Transverse colon (tissue), 4 donors: ENCODE measurements around the gene PIEZO2. TPM values are rescaled to one million over a fixed set of nuclear protein-coding genes. Genes with fewer than 3 reads are reported as not detected.

Experiments
- DNase-seq: peaks from one replicate; pipeline ENCODE4 v3.0.0-alpha.2; 2019
- H3K27ac ChIP-seq, 4 donors: fragments of 200-600 bp; sonication (generic); 2 replicates each; pipeline ENCODE4 v1.5.1; 2016 to 2018; ENCODE audit warnings: inconsistent platforms in 4 of 4
- H3K27me3 ChIP-seq: fragments of 200-600 bp; sonication (generic); 2 replicates; pipeline ENCODE4 v1.5.1; 2017; ENCODE audit warnings: inconsistent platforms
- H3K36me3 ChIP-seq, 4 donors: fragments of 200-600 bp; sonication (generic); 2 replicates each; pipeline ENCODE4 v1.5.1; 2017 to 2019; ENCODE audit warnings: inconsistent platforms in 4 of 4
- H3K4me1 ChIP-seq, 4 donors: fragments of 200-600 bp; sonication (generic); 2 replicates each; pipeline ENCODE4 v1.5.1; 2017 to 2020; ENCODE audit warnings: inconsistent platforms in 4 of 4
- H3K4me3 ChIP-seq, 4 donors: fragments of 200-600 bp; sonication (generic); 1 replicate in 1 of 4; 2 replicates in 3 of 4; pipeline versions ENCODE4 v1.5.1 to v1.6.1; 2017 to 2019; ENCODE audit warnings: inconsistent platforms in 4 of 4
- H3K9me3 ChIP-seq, 2 donors: fragments of 200-600 bp; sonication (generic); 2 replicates each; pipeline ENCODE4 v1.5.1; 2017 to 2019; ENCODE audit warnings: inconsistent platforms in 2 of 2
- EP300 ChIP-seq: sonication (generic); formaldehyde crosslinking; IDR thresholded peaks from one replicate; pipeline ENCODE4 v1.6.1; 2017; ENCODE audit warnings: antibody characterized with exemption, low read depth
- POLR2A ChIP-seq: fragments of 450-650 bp; IDR thresholded peaks from one replicate; pipeline ENCODE4 v1.6.1; 2016; ENCODE audit warnings: antibody characterized with exemption, mild to moderate bottlenecking, moderate library complexity
- POLR2AphosphoS5 ChIP-seq, 3 donors: sonication (generic); formaldehyde crosslinking; IDR thresholded peaks; one replicate each; pipeline ENCODE4 v1.6.1; 2016; ENCODE audit warnings: antibody characterized with exemption in 3 of 3
- WGBS, 2 donors: methylation state at CpG; one replicate each; pipeline ENCODE4 v1.1.5; 2018; ENCODE audit warnings: low coverage in 1 of 2; 5-methylcytosine and 5-hydroxymethylcytosine counted together
- in situ Hi-C, 4 donors: fragments of 200-750 bp; cut with MboI; loops; one replicate each; pipeline versions ENCODE4 v1.15.0 to v1.15.1; 2017; ENCODE audit warnings: low sequenced_read_pairs in 3 of 4, low pct_ligation_motif_present in 1 of 4, low pct_unique_long_range_greater_than_20kb in 1 of 4
- intact Hi-C: fragments of 100-400 bp; cut with DNase I; formaldehyde crosslinking; loops from one replicate; pipeline ENCODE4 v1.15.1; 2023; ENCODE audit warnings: low total_unique reads
- total RNA-seq, 4 donors: library from RNA; depleted of rRNA; stranded (reverse); fragments of >200 nt; gene quantifications; one replicate each; pipeline ENCODE4 v1.1.0, GENCODE V29; 2016
- TF ChIP-seq, protein P1 (sequence below), 5 experiments: fragments of 200-600 bp in 3 of 5; fragments of 450-650 bp in 2 of 5; sonication (generic) in 3 of 5; IDR thresholded peaks; 1 replicate in 2 of 5; 2 replicates in 3 of 5; pipeline ENCODE4 v1.5.1; 2016 to 2017; ENCODE audit warnings: antibody characterized with exemption in 5 of 5, inconsistent platforms in 3 of 5, mild to moderate bottlenecking in 2 of 5, moderate library complexity in 1 of 5

PIEZO2 gene
- total RNA-seq, 4 donors from 2014 or later, result 2.9 to 7.5 (median 4.5) TPM

GRCh38 chr18:10892786-10893185 lies 256.6 kb downstream of the PIEZO2 start:
- H3K9me3 ChIP-seq, result no peaks in the 10 kb centered on the region
- 0 to 31% methylated on average over 1 of the region's 1 CpG for WGBS, 2 donors
- no peak for TF ChIP-seq EP300
- peaks cover 0 to 6% (median 0%) of the 10 kb centered on the region in 4 donors for H3K4me1 ChIP-seq
- H3K27ac ChIP-seq, result no peak overlapping the region
- no peak for DNase-seq
- H3K36me3 ChIP-seq, result no peaks in the 10 kb centered on the region
- H3K27me3 ChIP-seq, result no peaks in the 10 kb centered on the region
- in situ Hi-C loops (no loop called here), intact Hi-C loops (no loop called here)
- H3K4me3 ChIP-seq, result no peak overlapping the region

- H3K4me1 ChIP-seq, result peaks cover 0 to 6% (median 0%) of the 10 kb centered on the region in 4 donors
- no peak overlapping the region for H3K4me3 ChIP-seq
- no peaks in the 10 kb centered on the region for H3K36me3 ChIP-seq
- H3K9me3 ChIP-seq, result no peaks in the 10 kb centered on the region
- in situ Hi-C loops (no loop called here), intact Hi-C loops (no loop called here)
- 40 to 93% methylated on average over 1 of the region's 1 CpG for WGBS, 2 donors
- no peaks in the 10 kb centered on the region for H3K27me3 ChIP-seq
- DNase-seq, result no peak
- no peak overlapping the region for H3K27ac ChIP-seq
- TF ChIP-seq POLR2A (no peak), POLR2AphosphoS5 (IDR thresholded peaks at IDR 0.05) (no peak)
Measured at GRCh38 chr18:10890022-10890421, 259.3 kb downstream of the PIEZO2 start.

- no peak overlapping the region for H3K27ac ChIP-seq
- no peaks in the 10 kb centered on the region for H3K36me3 ChIP-seq
- intact Hi-C loops (no loop called here), in situ Hi-C loops (no loop called here)
- WGBS, 2 donors, result 45 to 57% methylated on average over 1 of the region's 1 CpG
- no peaks in the 10 kb centered on the region for H3K4me1 ChIP-seq
- H3K4me3 ChIP-seq, result no peak overlapping the region
- no peaks in the 10 kb centered on the region for H3K27me3 ChIP-seq
- DNase-seq, result peak; percentile 40
- H3K9me3 ChIP-seq, result no peaks in the 10 kb centered on the region
- TF ChIP-seq POLR2AphosphoS5 (IDR thresholded peaks at IDR 0.05), result no peak
- TF ChIP-seq EP300, result no peak
- TF ChIP-seq, protein P1, sequence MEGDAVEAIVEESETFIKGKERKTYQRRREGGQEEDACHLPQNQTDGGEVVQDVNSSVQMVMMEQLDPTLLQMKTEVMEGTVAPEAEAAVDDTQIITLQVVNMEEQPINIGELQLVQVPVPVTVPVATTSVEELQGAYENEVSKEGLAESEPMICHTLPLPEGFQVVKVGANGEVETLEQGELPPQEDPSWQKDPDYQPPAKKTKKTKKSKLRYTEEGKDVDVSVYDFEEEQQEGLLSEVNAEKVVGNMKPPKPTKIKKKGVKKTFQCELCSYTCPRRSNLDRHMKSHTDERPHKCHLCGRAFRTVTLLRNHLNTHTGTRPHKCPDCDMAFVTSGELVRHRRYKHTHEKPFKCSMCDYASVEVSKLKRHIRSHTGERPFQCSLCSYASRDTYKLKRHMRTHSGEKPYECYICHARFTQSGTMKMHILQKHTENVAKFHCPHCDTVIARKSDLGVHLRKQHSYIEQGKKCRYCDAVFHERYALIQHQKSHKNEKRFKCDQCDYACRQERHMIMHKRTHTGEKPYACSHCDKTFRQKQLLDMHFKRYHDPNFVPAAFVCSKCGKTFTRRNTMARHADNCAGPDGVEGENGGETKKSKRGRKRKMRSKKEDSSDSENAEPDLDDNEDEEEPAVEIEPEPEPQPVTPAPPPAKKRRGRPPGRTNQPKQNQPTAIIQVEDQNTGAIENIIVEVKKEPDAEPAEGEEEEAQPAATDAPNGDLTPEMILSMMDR (IDR thresholded peaks at IDR 0.05), result no peak
- TF ChIP-seq POLR2A, result no peak
Measured at GRCh38 chr18:10878703-10879102, 270.7 kb downstream of the PIEZO2 start.

DNA sequence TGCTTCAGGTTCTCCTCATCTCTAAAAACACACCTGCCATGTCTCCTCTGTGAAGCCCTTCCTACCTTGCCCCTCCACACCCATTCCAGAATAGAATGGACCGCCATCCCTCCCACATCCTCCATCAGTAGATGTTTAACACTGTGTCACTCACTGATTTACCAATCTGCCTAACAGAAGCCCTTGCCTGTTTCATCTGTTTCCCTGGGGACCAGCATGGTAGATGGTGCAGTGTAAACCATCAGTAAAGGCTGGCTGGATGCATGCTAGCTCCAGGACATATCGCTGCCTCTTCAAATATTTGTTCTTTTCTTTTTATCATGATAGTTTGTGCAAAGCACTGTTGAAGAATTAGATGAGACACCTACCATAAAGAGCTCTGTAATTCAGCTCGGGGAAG lies 271.4 kb downstream of the PIEZO2 start:
- H3K4me3 ChIP-seq, result no peak overlapping the region
- no peak overlapping the region for H3K27ac ChIP-seq
- intact Hi-C loops (no loop called here), in situ Hi-C loops (no loop called here)
- H3K27me3 ChIP-seq, result no peaks in the 10 kb centered on the region
- no peak for TF ChIP-seq POLR2AphosphoS5 (IDR thresholded peaks at IDR 0.05)
- no peak for TF ChIP-seq POLR2A
- TF ChIP-seq EP300, result no peak
- TF ChIP-seq, protein P1 (IDR thresholded peaks at IDR 0.05), result no peak
- no peaks in the 10 kb centered on the region for H3K36me3 ChIP-seq
- no peaks in the 10 kb centered on the region for H3K4me1 ChIP-seq
- 56 to 68% methylated on average over 1 to 3 of the region's 3 CpGs for WGBS, 2 donors
- no peaks in the 10 kb centered on the region for H3K9me3 ChIP-seq
- no peak for DNase-seq

DNA sequence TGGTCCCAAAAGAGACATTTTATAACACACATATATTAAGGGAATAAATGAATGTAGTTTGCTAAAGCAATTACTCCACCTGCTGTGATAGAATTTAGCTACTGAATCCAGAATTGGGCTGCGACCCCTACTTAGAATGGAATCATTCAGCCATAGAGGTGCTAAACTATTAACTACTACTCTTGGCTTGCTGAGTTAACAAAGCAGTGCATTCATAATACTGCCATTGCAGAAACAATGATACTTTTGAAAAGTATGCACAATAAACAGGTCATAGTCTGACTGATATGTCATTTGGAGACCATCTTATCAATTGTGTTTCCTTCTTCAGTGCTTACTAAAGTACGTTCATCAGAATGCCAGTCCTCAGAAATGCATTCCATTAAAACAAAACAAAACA lies 273.6 kb downstream of the PIEZO2 start:
- no peak for TF ChIP-seq EP300
- TF ChIP-seq, protein P1 (IDR thresholded peaks at IDR 0.05), result no peak
- in situ Hi-C loops, result no loop called here

More for the DNA sequence above, 273.6 kb downstream of the PIEZO2 start:
- no peak overlapping the region for H3K4me3 ChIP-seq
- H3K27me3 ChIP-seq, result no peaks in the 10 kb centered on the region
- intact Hi-C loops, result no loop called here
- WGBS, 2 donors, result 58% methylated on average over 2 of the region's 2 CpGs
- H3K36me3 ChIP-seq, result no peaks in the 10 kb centered on the region
- no peak overlapping the region for H3K27ac ChIP-seq
- H3K9me3 ChIP-seq, result no peaks in the 10 kb centered on the region
- DNase-seq, result no peak
- H3K4me1 ChIP-seq, result peaks cover 0 to 3% (median 0%) of the 10 kb centered on the region in 4 donors
